NCI-H446 treated with DMSO at 0.1 percent for 48 hours (cell line): Measurements from ENCODE around the gene SOX21.

Experiments
- DNase-seq: peaks from one replicate; lab custom pipeline; 2025; lab: John Stamatoyannopoulos, UW

Gene SOX21

GRCh38 chr13:94678845-94679244, 33.5 kb downstream of the SOX21 start:
- DNase-seq: no peak

- DNase-seq: no peak
Measured at GRCh38 chr13:94677799-94678198, 34.5 kb downstream of the SOX21 start.

GRCh38 chr13:94674609-94675348, 37.6 kb downstream of the SOX21 start:
- DNase-seq: no peak

GRCh38 chr13:94673851-94674250, 38.5 kb downstream of the SOX21 start:
- DNase-seq: no peak

- DNase-seq: no peak
Measured at GRCh38 chr13:94672400-94672799, 39.9 kb downstream of the SOX21 start.

GRCh38 chr13:94667190-94667589, 45.2 kb downstream of the SOX21 start:
- no peak for DNase-seq

- DNase-seq: no peak
Measured at GRCh38 chr13:94666065-94666464, 46.3 kb downstream of the SOX21 start.

- DNase-seq: no peak
Measured at GRCh38 chr13:94664889-94665288, 47.5 kb downstream of the SOX21 start.

- no peak for DNase-seq
Measured at GRCh38 chr13:94662274-94662945, 49.9 kb downstream of the SOX21 start.

GRCh38 chr13:94661406-94661805, 50.9 kb downstream of the SOX21 start:
- DNase-seq: no peak

- DNase-seq: no peak
Measured at GRCh38 chr13:94660695-94661326, 51.5 kb downstream of the SOX21 start.
